ES-I3 (cell line): ENCODE results near the gene CILP2.
A peak's percentile ranks its signal among the peaks of the same experiment; 100 is the strongest.

Experiments
- H3K36me3 ChIP-seq: 2 replicates; pipeline ENCODE4 v1.6.1; 2013; ENCODE audit warnings: mild to moderate bottlenecking, low read length, control low read depth, moderate library complexity; ENCODE audit not compliant: insufficient read depth
- H3K4me1 ChIP-seq: 2 replicates; pipeline ENCODE4 v1.6.1; 2013; ENCODE audit warnings: mild to moderate bottlenecking, control low read depth, low read length; ENCODE audit not compliant: insufficient read depth
- H3K9ac ChIP-seq: 2 replicates; pipeline ENCODE4 v1.6.1; 2013; ENCODE audit warnings: low read depth, mild to moderate bottlenecking, low read length, moderate library complexity
- H3K9me3 ChIP-seq: 2 replicates; pipeline ENCODE4 v1.6.1; 2013; ENCODE audit warnings: mild to moderate bottlenecking, low read length, moderate library complexity; ENCODE audit not compliant: control insufficient read depth, insufficient read depth

The CILP2 gene

DNA sequence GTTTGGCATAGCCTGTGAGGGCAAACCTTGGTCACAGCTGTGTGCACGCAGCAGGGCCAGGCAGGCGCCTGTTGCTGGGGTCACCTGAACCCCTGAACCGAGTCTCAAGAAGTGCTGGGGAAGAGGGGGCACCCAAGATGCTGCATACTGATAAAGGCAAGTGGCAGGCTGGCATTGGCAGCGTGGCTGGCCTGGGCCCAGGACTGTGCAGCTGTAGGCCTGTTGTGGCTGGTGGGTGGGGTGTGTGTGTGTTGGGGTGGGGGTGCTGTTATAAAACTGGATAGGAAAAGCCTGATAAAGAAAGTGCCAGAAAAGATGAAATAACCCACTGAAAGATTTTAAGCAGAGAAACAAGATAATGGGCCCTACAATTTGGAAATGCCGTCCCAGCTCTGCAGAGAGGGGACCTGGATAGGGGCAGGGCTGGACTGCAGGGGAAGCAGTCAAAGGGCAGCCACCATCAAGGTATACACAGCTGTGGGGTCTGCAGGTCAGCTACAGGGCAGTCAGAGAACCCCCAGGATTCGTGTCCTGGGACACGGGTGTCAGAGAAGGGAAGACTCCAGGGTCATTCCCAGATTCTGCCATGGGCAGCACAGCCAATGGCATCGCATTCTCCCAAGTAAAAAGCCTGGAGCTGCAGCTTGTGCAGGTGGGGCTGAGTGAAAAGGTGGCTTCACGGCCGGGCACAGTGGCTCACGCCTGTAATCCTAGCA is 33.2 kb downstream of the CILP2 start:
- Histone ChIP-seq H3K36me3 (no peaks in the 10 kb centered on the region; the same call in 1 of the 2 replicates), H3K9ac (no peak overlapping the region)

DNA sequence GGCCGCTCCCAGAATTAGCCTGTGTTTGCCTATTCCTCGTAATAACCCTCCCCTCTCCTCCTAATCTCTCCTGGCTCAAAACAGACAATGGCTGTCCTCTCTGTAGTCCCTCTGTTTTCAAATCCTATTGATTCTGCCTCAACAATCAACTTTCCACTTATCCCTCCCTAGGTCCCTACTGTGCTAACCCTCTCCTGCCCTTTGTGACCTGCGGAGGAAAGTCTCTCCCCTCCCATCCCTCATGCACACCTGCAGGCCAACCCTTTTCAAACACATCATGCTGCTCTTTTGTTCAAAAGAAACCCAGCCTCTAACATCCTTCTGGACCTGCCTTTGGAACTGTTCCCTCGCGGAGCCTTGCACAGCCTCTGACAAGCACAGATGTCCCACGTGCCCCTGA is 37.3 kb downstream of the CILP2 start:
- Histone ChIP-seq H3K9me3 (no peaks in the 10 kb centered on the region), H3K36me3 (no peaks in the 10 kb centered on the region), H3K4me1 (peaks cover 4% of the 10 kb centered on the region)

More for the DNA sequence above, 33.2 kb downstream of the CILP2 start:
- no peaks in the 10 kb centered on the region for H3K9me3 ChIP-seq
- peaks cover 4% of the 10 kb centered on the region for H3K4me1 ChIP-seq

DNA sequence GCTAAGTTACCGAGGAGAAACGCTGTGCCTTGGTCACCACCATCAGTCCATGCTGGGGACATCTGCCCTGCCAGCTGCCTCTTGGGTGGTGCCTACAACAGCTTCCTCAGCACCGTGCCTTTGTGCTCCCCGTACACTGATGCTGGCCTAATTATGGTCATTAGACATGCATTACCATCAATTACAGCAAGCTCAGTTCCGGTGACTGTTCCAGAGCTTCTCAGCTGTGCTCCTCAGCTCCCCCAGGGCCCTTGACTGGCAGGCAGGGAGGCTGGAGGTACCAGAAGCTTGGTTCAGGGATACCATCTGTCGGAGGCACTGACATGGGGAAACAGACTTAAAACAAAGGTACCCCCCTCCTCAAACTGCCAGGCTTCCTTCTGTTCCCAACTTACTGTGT is 40.2 kb downstream of the CILP2 start:
- H3K36me3 ChIP-seq: no peaks in the 10 kb centered on the region
- peaks cover 4% of the 10 kb centered on the region for H3K4me1 ChIP-seq
- no peaks in the 10 kb centered on the region for H3K9me3 ChIP-seq
- no peak overlapping the region for H3K9ac ChIP-seq

More for the DNA sequence above, 37.3 kb downstream of the CILP2 start:
- H3K9ac ChIP-seq: no peak overlapping the region

DNA sequence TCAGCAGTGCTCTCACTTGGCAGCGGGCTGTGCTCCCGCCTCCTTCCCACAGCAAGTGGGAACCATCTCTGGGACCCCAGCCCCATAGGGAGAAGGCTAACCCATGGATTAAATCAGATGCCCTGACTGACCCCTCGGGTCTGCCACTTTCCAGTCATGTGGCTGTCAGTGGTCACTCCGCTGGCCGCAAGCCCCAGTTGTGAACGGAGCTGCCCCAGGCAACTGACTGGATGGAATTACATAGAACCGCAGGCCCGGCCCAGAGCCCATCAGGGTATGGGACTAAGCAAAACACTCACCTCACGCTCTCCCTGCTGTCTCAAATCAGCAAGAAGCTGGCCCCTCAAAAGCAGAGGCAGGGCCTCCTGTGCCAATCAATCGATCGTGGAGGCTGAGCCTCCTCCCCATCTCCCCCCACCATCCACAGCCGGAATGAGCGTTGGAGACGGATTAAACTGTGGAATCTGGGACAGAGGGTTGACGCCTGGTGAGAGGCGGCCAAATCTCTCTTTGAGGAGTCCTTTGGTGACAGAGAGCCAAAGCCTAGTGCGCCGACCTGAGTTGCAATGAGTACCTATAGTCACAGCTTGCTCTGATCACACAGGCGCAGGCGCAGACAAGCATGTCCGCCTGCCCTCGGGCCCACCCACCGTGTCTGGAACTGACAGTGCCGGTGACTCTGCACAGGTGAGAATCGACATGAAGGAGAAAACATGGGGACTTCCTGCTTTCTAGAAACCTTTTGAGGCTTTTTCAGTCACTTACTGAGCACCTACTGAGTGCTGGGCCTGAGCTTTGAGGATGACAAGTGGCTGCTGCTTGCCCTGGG is 41.7 kb downstream of the CILP2 start:
- Histone ChIP-seq H3K9me3 (no peaks in the 10 kb centered on the region), H3K9ac (no peak overlapping the region), H3K4me1 (peaks cover 4% of the 10 kb centered on the region), H3K36me3 (no peaks in the 10 kb centered on the region)

DNA sequence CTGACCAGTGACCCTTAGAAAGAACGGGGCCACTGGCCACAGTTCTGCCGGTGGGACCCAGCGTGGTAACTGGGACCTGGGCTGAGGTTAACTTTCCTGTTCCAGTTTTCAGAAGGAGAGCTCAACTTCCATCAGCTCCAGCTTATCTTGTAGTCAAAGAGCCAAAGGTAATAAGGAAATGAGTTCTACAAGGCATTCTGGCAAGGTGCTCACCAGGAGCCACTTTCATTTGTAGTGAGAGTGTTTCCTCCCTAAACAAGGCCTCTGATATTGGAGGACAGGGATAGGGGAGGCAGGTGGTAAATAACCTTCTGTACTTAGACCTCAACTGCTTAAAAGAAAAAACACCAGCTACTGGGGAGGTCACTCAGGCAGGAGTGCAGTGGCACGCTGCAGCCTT is 42.4 kb downstream of the CILP2 start:
- no peaks in the 10 kb centered on the region for H3K9me3 ChIP-seq
- peaks cover 4% of the 10 kb centered on the region for H3K4me1 ChIP-seq
- H3K36me3 ChIP-seq: no peaks in the 10 kb centered on the region
- H3K9ac ChIP-seq: no peak overlapping the region

DNA sequence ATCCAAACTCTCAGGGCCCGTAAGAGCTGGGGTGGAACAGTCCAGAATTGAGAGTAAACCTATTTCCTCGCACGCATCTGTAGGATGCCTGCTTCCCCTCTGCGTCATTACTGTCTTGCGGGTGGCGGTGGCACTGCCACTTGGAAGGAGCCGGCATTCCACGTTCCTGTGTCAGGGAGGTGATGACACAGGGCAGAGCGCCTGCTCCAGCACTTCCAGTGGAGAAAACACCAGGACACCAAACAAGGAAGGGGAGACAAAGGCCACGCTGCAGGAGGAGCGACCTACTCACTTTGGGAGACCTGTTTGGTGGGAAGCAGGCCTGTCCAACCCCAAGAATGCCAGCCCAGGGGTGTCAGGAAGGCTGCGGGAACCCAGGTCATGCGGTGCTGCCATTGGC is 43.3 kb downstream of the CILP2 start:
- Histone ChIP-seq H3K36me3 (no peaks in the 10 kb centered on the region), H3K9ac (no peak overlapping the region), H3K9me3 (no peaks in the 10 kb centered on the region), H3K4me1 (no peaks in the 10 kb centered on the region)

DNA sequence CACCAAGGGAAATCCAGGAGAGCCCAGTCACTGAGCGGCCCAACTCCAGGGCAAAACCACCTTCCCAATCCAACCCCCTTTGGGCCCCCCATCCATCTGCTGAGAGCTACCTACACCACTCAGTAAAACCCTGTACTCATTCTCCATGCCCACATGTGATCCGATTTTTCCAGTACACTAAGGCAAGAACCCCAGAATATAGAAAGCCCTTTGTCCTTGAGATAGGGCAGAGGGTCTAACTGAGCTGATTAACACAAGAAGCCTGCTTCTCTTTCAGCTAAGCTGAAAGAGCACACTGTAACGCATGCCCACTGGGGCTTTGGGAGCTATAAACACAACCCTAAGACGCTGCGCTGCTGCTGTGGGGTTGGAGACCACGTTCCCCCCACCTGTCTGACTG is 44.4 kb downstream of the CILP2 start:
- H3K4me1 ChIP-seq: no peaks in the 10 kb centered on the region
- no peak overlapping the region for H3K9ac ChIP-seq
- H3K9me3 ChIP-seq: no peaks in the 10 kb centered on the region
- no peaks in the 10 kb centered on the region for H3K36me3 ChIP-seq

DNA sequence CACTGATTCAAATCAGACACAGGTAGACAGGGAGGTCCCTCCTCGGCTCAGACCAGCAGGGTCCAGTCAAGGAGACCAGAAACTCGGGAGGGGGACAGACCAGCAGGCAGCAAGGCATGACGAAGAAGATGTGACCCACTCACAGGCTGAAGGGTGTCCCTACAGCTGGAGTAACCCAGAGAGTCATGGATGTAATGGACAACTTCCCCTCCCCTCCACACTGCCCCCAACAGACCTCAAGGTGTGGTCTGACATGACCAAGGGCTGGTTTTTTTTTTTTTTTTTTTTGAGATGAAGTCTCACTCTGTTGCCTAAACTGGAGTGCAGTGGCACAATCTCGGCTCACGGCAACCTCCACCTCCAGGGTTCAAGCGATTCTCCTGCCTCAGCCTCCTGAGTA is 46.3 kb downstream of the CILP2 start:
- Histone ChIP-seq H3K9ac (no peak overlapping the region), H3K9me3 (no peaks in the 10 kb centered on the region), H3K4me1 (no peaks in the 10 kb centered on the region), H3K36me3 (no peaks in the 10 kb centered on the region)

DNA sequence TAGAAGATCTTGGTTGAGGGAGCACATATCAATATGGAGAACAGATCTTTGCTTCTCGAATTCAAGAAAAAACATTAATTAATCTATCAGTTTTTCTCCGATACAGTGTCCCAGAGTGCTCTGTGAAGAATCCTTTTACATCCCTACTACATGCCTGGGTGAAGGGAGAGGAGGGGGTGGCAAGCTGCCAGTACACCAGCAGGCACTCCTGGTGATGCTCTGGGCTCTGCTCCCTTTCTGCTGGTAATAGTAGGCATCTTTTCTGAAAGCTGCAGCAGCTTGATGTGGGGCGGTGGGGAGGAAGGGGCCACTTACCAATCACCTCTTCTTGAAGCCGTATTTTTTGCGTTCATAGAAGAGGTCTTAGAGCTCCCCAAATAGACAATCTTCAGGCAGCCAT is 49.7 kb downstream of the CILP2 start:
- H3K4me1 ChIP-seq: peaks cover 19% of the 10 kb centered on the region
- no peak overlapping the region for H3K9ac ChIP-seq
- H3K9me3 ChIP-seq: no peaks in the 10 kb centered on the region
- H3K36me3 ChIP-seq: no peaks in the 10 kb centered on the region

DNA sequence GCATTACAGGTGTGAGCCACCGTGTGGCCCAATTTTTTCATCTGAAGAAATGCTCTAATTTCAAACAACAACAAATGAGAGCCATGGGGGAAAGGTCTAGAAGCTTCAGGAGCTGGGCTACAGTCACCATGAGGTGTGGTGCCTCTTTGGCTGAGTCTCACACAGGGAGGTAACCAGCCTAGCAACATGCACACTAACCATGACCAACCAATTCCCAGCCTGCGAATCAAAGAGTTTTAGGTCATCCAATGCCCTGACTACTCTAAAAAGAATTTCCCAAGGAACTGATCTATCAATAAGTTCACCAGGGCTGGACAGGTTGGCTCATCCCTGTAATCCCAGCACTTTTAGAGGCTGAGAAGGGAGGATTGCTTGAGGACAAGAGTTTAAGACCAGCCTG is 50.5 kb downstream of the CILP2 start:
- H3K9me3 ChIP-seq: no peaks in the 10 kb centered on the region
- H3K36me3 ChIP-seq: no peaks in the 10 kb centered on the region
- H3K4me1 ChIP-seq: peaks cover 19% of the 10 kb centered on the region
- no peak overlapping the region for H3K9ac ChIP-seq

DNA sequence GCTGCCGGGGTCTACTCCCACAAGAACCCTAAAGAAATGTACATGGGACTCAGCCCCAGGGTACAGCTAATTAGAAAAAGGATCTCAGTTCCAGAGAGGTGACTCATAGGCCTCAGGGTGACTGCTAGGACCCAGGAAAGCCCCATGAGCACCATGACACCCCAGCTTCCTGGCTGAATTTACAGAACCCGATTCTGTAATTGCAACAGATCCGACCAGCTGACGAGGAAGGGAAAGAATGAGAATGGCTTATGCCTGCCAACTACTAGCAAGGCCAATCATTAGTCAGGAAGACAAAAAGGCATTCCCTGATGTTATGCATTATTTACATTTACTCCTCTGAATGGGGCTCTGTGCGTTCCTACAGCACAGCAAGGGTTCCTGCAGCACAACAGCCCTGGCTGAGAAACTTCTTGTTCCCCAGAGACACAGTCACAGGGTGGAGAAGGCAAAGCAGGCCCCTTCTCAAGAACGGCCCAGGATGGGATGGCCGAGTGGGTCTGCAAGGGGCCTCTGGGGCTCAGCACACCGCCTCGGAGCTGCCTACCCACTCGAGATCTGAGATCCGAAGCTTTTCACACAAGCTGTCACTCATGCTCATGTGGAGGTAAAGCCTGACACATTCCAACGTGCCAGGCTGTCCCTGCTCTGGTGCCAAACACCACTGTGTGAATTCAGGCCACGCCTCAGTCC is 53.2 kb downstream of the CILP2 start:
- H3K9me3 ChIP-seq: no peaks in the 10 kb centered on the region
- H3K36me3 ChIP-seq: no peaks in the 10 kb centered on the region
- peak overlapping the region; percentile 1; the same call in 1 of the 2 replicates for H3K9ac ChIP-seq
- peaks cover 19% of the 10 kb centered on the region for H3K4me1 ChIP-seq

DNA sequence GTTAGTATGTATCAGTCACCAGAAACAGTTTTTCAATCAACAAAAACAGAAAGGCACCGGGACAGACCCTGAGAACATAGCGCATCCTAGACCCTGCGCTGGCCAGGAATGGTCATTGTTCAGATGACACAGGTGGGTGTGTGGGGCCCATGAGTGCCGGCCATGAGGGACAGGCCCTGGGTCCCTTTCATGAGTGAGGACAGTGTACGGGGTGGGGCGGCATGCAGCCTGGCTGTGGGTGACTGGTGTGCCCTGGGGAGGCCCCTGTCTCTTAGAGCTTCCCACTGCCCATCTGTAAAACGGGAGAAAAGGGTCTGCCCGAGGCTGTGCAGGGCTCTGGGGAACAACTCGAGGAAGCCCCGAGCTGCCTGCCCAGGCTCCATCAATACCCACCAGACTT is 54.6 kb downstream of the CILP2 start:
- Histone ChIP-seq H3K9me3 (no peaks in the 10 kb centered on the region), H3K9ac (no peak overlapping the region), H3K4me1 (peaks cover 19% of the 10 kb centered on the region), H3K36me3 (no peaks in the 10 kb centered on the region)

DNA sequence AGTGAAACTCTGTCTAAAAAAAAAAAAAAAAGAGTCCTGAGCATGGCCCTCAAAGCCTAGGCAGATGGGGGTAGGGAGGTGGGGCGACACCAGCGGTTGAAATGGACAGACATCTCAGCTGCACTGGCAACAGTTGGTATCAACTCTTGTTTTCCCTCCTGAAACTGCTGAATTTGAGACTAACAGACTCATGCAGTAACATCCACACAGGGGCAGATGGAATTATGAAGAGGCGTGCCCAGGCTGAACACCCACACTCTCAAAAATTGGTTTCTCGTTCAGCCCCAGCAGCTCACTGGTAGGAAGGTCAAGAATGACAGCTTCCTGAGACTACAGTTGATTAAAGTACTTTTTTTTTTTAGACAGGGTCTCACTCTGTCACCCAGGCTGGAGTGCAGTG is 56.3 kb downstream of the CILP2 start:
- H3K36me3 ChIP-seq: no peaks in the 10 kb centered on the region
- peaks cover 19% of the 10 kb centered on the region for H3K4me1 ChIP-seq
- H3K9me3 ChIP-seq: no peaks in the 10 kb centered on the region
- no peak overlapping the region for H3K9ac ChIP-seq

DNA sequence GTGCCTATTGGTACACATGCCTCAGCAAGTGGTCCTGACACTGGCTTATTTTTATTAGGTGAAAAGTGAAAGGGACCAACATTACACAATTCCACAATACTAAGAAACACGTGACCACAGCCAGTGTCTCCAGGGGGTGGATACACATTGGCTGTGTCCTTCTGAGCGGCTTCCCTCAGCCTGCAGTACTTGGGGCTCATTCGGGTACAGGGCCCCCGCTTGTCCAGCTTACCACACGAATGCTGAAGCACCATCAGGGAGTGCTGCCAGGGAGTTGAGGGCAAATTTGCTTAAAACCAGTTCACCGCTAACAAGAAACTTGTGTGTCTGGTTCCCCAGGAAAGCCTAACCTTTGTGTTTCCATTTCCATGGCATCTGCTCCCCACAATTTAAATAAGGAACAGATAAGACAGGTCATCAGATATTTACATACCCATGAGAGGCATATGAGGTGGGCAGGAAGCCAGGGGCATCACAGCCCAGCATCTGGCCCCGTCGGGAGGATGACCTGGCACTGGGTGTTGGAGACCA is 57.2 kb downstream of the CILP2 start:
- no peak overlapping the region for H3K9ac ChIP-seq

More for the DNA sequence above, 57.2 kb downstream of the CILP2 start:
- Histone ChIP-seq H3K9me3 (no peaks in the 10 kb centered on the region), H3K36me3 (no peaks in the 10 kb centered on the region), H3K4me1 (peaks cover 19% of the 10 kb centered on the region)
